SK-N-SH (cell line): Measurements from ENCODE around the gene SMYD2. TPM values are rescaled to one million over a fixed set of nuclear protein-coding genes. Genes with fewer than 3 reads are reported as not detected.

Experiments
- CTCF ChIA-PET: fragments of 300-600, 350-600 bp; formaldehyde crosslinking; extraction: SDS; loops from one replicate; lab custom pipeline; 2021; lab: Yijun Ruan, JAX
- POLR2A ChIA-PET: fragments of 350-600 bp; sonication (Branson Sonifier 250); formaldehyde crosslinking; extraction: SDS; loops from one replicate; lab custom pipeline; 2020; ENCODE audit warnings: antibody characterized with exemption, inconsistent platforms; lab: Yijun Ruan, JAX
- DNase-seq: peaks from one replicate; pipeline ENCODE4 v3.0.0; 2012
- H2AFZ ChIP-seq: fragments of 200-600 bp; sonication (generic); 2 replicates; pipeline ENCODE4 v1.8.1; 2016; ENCODE audit warnings: antibody characterized with exemption, mild to moderate bottlenecking, low read depth
- H3F3A ChIP-seq: fragments of 200-600 bp; sonication (generic); replicated peaks from 2 replicates; pipeline ENCODE3; 2016; ENCODE audit warnings: antibody characterized with exemption, mild to moderate bottlenecking; ENCODE audit not compliant: insufficient read depth
- H3K27ac ChIP-seq, 2 experiments: fragments of 200-500 bp in 1 of 2; fragments of 200-600 bp in 1 of 2; sonication (Bioruptor generic) in 1 of 2; sonication (generic), shearing (Covaris generic) in 1 of 2; 2 replicates each; pipeline versions ENCODE4 v1.5.1 to v1.6.1; 2014 to 2016; ENCODE audit warnings: low read depth in 2 of 2, inconsistent platforms in 1 of 2, low read length in 1 of 2, mild to moderate bottlenecking in 1 of 2, mixed read lengths in 1 of 2
- H3K27me3 ChIP-seq: fragments of 200-600 bp; sonication (generic), shearing (Covaris generic); 2 replicates; pipeline ENCODE4 v1.6.1; 2016; ENCODE audit warnings: mixed run types; ENCODE audit not compliant: insufficient read depth
- H3K36me3 ChIP-seq, 2 experiments: fragments of 200-500 bp in 1 of 2; fragments of 200-600 bp in 1 of 2; sonication (Bioruptor generic) in 1 of 2; sonication (generic) in 1 of 2; replicated peaks in 1 of 2; 2 replicates each; pipeline versions ENCODE3 to v1.5.1; 2014 to 2016; ENCODE audit warnings: low read length in 1 of 2, mild to moderate bottlenecking in 1 of 2; ENCODE audit not compliant: insufficient read depth in 2 of 2, control insufficient read depth in 1 of 2
- H3K4me1 ChIP-seq, 2 experiments: fragments of 200-500 bp in 1 of 2; fragments of 200-600 bp in 1 of 2; sonication (Bioruptor generic) in 1 of 2; sonication (generic), shearing (Covaris generic) in 1 of 2; 2 replicates each; pipeline versions ENCODE4 v1.5.1 to v1.6.1; 2014 to 2016; ENCODE audit warnings: low read depth in 1 of 2, low read length in 1 of 2, mixed run types in 1 of 2; ENCODE audit not compliant: insufficient read depth in 2 of 2, control insufficient read depth in 1 of 2
- H3K4me2 ChIP-seq: fragments of 200-600 bp; sonication (generic), shearing (Covaris generic); 2 replicates; pipeline ENCODE4 v1.6.1; 2017; ENCODE audit warnings: mixed run types
- H3K4me3 ChIP-seq, 2 experiments: fragments of 200-500 bp in 1 of 2; fragments of 200-600 bp in 1 of 2; sonication (Bioruptor generic) in 1 of 2; sonication (generic), shearing (Covaris generic) in 1 of 2; 2 replicates each; pipeline versions ENCODE4 v1.5.1 to v1.8.1; 2014 to 2016; ENCODE audit warnings: low read depth in 2 of 2, inconsistent platforms in 1 of 2, low read length in 1 of 2, mild to moderate bottlenecking in 1 of 2, mixed read lengths in 1 of 2, moderate library complexity in 1 of 2
- H3K79me2 ChIP-seq: fragments of 200-600 bp; sonication (generic); 2 replicates; pipeline ENCODE4 v1.8.1; 2017; ENCODE audit warnings: mild to moderate bottlenecking; ENCODE audit not compliant: insufficient read depth
- H3K9ac ChIP-seq: fragments of 200-600 bp; sonication (generic); 2 replicates; pipeline ENCODE4 v1.6.1; 2017; ENCODE audit warnings: mixed run types
- H3K9me2 ChIP-seq: fragments of 200-600 bp; sonication (generic); 2 replicates; pipeline ENCODE4 v1.6.1; 2017; ENCODE audit warnings: mixed run types
- H3K9me3 ChIP-seq: fragments of 200-600 bp; sonication (generic); 2 replicates; pipeline ENCODE4 v1.6.1; 2017; ENCODE audit warnings: mixed run types, mild to moderate bottlenecking, moderate library complexity
- H4K20me1 ChIP-seq: fragments of 200-600 bp; sonication (generic); 2 replicates; pipeline ENCODE4 v1.6.1; 2017; ENCODE audit warnings: mild to moderate bottlenecking, mixed run types; ENCODE audit not compliant: insufficient read depth
- CHD2 ChIP-seq: fragments of 150-350 bp; IDR thresholded peaks from 2 replicates; pipeline ENCODE4 v1.6.1; 2018; ENCODE audit warnings: low read length; ENCODE audit not compliant: partially characterized antibody
- EZH2phosphoT487 ChIP-seq: fragments of 200-600 bp; sonication (generic); IDR thresholded peaks from 2 replicates; pipeline ENCODE4 v1.6.1; 2017; ENCODE audit warnings: low read depth, mixed run types, mild to moderate bottlenecking, antibody characterized with exemption, moderate library complexity, borderline replicate concordance
- FOXJ3 ChIP-seq: sonication (generic); formaldehyde crosslinking; IDR thresholded peaks from 2 replicates; pipeline ENCODE4 v1.5.1; 2020; ENCODE audit warnings: mild to moderate bottlenecking, missing genetic modification reagents
- FOXM1 ChIP-seq: IDR thresholded peaks from 2 replicates; pipeline ENCODE4 v1.4.0; 2012; ENCODE audit warnings: low read depth, mild to moderate bottlenecking
- JUND ChIP-seq: IDR thresholded peaks from 2 replicates; pipeline ENCODE4 v1.4.0; 2012
- MEF2A ChIP-seq: IDR thresholded peaks from 2 replicates; pipeline ENCODE4 v1.4.0; 2012; ENCODE audit warnings: low read depth, borderline replicate concordance
- NFIC ChIP-seq: IDR thresholded peaks from 2 replicates; pipeline ENCODE4 v1.4.0; 2012; ENCODE audit warnings: borderline replicate concordance
- NRF1 ChIP-seq: IDR thresholded peaks from 2 replicates; pipeline ENCODE4 v1.6.1; 2012; ENCODE audit warnings: low read depth, mild to moderate bottlenecking, low read length
- POLR2AphosphoS5 ChIP-seq: IDR thresholded peaks from 2 replicates; pipeline ENCODE4 v1.6.1; 2012; ENCODE audit warnings: low read depth, low read length
- SIN3A ChIP-seq: IDR thresholded peaks from 2 replicates; pipeline ENCODE4 v1.6.1; 2012; ENCODE audit warnings: low read depth, mild to moderate bottlenecking, low read length, moderate library complexity, borderline replicate concordance
- SMC3 ChIP-seq: IDR thresholded peaks from 2 replicates; pipeline ENCODE4 v1.6.1; 2012; ENCODE audit warnings: low read depth, low read length, improper control_type of control experiment
- TAF1 ChIP-seq: IDR thresholded peaks from 2 replicates; pipeline ENCODE4 v1.6.1; 2012; ENCODE audit warnings: low read depth, mild to moderate bottlenecking, low read length, moderate library complexity, borderline replicate concordance
- YY1 ChIP-seq: IDR thresholded peaks from 2 replicates; pipeline ENCODE4 v1.4.0; 2012; ENCODE audit warnings: low read depth, mild to moderate bottlenecking
- WGBS: methylation state at CpG from one replicate; pipeline ENCODE4 v1.1.6; 2017; ENCODE audit warnings: low lambda C conversion rate; 5-methylcytosine and 5-hydroxymethylcytosine counted together
- polyA plus RNA-seq, 3 experiments: library from polyadenylated mRNA; depleted of rRNA; stranded (reverse); fragments of >200 nt; gene quantifications; 2 replicates each; pipeline ENCODE4 v1.2.3, GENCODE V29; 2012
- TF ChIP-seq, protein P1 (sequence below): fragments of 150-350 bp; IDR thresholded peaks from 2 replicates; pipeline ENCODE4 v1.6.1; 2016; ENCODE audit warnings: mild to moderate bottlenecking, low read depth, low read length
- TF ChIP-seq, protein P2 (sequence below): IDR thresholded peaks from 2 replicates; pipeline ENCODE4 v1.4.0; 2012; ENCODE audit warnings: low read depth
- TF ChIP-seq, protein P3 (sequence below): IDR thresholded peaks from 2 replicates; pipeline ENCODE4; 2012

Gene SMYD2
- polyA plus RNA-seq, 1 of the 3 experiments (the other 2 are of a cell fraction) = 23.1 TPM

DNA sequence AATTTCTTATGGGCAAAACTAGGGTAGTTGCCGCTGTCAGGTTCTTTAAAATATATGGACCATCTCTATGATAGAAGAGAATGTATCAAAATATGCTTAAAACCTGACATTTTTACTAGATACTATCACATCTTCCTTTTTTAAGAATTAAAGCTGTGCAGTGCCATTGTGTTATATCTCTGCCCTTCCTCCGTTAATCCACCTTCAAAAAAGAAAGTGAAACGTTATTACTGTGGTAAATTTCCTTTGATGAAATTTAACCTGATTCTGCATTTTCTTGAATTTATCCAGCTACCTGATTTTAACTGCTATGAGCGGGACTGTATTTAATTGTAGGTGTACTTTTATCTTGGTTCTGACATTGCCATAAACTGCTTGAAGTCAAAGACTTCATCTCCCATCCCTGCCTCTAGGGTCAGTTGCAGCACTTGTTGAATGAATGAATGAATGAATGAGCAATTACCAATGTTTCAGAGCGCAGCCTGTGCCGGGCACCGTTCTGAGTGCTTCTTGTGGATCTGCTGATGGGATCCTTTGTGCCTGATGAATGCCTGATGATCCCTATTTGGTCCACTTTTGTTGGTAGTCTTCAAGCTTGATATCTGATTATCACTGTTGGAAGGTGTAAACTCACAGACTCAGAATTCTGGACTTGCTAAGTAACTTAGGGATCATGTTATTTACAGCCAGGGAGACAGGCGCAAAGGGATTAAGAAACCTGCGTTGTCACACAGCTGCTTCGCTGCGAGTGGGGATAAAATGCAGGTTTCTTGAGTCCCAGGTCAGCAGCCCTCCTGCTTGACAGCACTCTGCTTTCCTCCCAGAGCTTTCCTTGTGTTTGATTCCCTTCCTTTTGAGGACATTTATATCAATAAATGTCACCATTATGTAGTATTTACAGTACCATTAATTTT is 30.1 kb downstream of the SMYD2 start:
- WGBS = 91% methylated on average over 11 of the region's 11 CpGs
- no peak overlapping the region for H3K27ac ChIP-seq
- no peaks in the 10 kb centered on the region for H3K9me2 ChIP-seq
- no peak overlapping the region for H3K9ac ChIP-seq
- no peak overlapping the region for H2AFZ ChIP-seq
- H3K4me1 ChIP-seq = no peaks in the 10 kb centered on the region
- ChIA-PET CTCF (interaction anchor here (0.7 to 10.7 kb wide), 4 partner anchors 19 to 316 kb away, joined by 3 to 154 read pairs (median 6); no protein-coding TSS in a partner anchor), POLR2A (no interaction called here)
- no peak for DNase-seq
- no peaks in the 10 kb centered on the region for H4K20me1 ChIP-seq
- no peak overlapping the region for H3K4me3 ChIP-seq
- H3F3A ChIP-seq = no peaks in the 10 kb centered on the region
- TF ChIP-seq EZH2phosphoT487 = no peak
- TF ChIP-seq NRF1 = no peak
- no peak for TF ChIP-seq NFIC
- TF ChIP-seq, protein P1, sequence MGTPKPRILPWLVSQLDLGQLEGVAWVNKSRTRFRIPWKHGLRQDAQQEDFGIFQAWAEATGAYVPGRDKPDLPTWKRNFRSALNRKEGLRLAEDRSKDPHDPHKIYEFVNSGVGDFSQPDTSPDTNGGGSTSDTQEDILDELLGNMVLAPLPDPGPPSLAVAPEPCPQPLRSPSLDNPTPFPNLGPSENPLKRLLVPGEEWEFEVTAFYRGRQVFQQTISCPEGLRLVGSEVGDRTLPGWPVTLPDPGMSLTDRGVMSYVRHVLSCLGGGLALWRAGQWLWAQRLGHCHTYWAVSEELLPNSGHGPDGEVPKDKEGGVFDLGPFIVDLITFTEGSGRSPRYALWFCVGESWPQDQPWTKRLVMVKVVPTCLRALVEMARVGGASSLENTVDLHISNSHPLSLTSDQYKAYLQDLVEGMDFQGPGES = no peak
- no peak for TF ChIP-seq SIN3A
- TF ChIP-seq, protein P2, sequence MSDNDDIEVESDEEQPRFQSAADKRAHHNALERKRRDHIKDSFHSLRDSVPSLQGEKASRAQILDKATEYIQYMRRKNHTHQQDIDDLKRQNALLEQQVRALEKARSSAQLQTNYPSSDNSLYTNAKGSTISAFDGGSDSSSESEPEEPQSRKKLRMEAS = no peak
- no peak for TF ChIP-seq SMC3
- no peak for TF ChIP-seq TAF1
- TF ChIP-seq FOXJ3 (CRISPR knock-in tag) = no peak
- no peak for TF ChIP-seq MEF2A
- TF ChIP-seq FOXM1 = no peak
- TF ChIP-seq POLR2AphosphoS5 = no peak
- no peak for TF ChIP-seq YY1
- no peak for TF ChIP-seq CHD2
- TF ChIP-seq JUND = no peak
- TF ChIP-seq, protein P3, sequence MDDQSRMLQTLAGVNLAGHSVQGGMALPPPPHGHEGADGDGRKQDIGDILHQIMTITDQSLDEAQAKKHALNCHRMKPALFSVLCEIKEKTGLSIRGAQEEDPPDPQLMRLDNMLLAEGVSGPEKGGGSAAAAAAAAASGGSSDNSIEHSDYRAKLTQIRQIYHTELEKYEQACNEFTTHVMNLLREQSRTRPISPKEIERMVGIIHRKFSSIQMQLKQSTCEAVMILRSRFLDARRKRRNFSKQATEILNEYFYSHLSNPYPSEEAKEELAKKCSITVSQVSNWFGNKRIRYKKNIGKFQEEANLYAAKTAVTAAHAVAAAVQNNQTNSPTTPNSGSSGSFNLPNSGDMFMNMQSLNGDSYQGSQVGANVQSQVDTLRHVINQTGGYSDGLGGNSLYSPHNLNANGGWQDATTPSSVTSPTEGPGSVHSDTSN = no peak
- H3K79me2 ChIP-seq = no peaks in the 10 kb centered on the region
- H3K4me2 ChIP-seq = no peak overlapping the region
- H3K27me3 ChIP-seq = no peaks in the 10 kb centered on the region
- H3K36me3 ChIP-seq = peaks cover 4 to 9% of the 10 kb centered on the region in 2 experiments
- H3K9me3 ChIP-seq = no peaks in the 10 kb centered on the region
